Measurements from ENCODE around the gene GPR52. TPM values are rescaled to one million over a fixed set of nuclear protein-coding genes. Genes with fewer than 3 reads are reported as not detected.

The GPR52 gene
- total and polyA plus RNA-seq, 2 donors (not counting 3 experiments of a cell fraction or from before 2014, with no cell fraction given): 0.33 to 2.2 TPM

DNA sequence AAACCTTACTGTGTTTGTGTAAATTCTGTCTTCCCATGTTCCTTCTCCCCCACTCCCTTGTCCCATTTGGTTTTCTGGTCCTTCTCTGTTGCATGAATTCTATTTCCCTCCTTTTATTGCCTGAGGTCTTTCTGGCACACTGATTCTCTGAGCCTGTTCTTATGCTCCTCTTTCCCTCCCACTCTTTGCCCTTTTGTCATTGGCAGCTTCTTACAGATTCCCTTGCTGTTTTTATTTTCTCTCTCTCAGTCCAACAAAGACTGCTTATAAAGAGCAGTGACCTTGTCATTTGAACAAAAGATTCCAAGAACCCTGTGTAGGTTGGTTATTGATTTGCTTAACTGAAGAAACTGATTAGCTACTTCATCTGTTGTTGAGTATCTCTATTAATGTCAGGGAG is 49.7 kb downstream of the GPR52 start:
- dilution Hi-C loops (cut with MboI; ENCODE audit: extremely low pct_ligation_motif_present, low sequenced_read_pairs): no loop called here
- H3K9me3 ChIP-seq (replicated peaks; ENCODE audit: control insufficient read depth, insufficient read depth, low read length): no peaks in the 10 kb centered on the region
- H4K20me1 ChIP-seq (replicated peaks; ENCODE audit: control insufficient read depth, extremely low read depth, insufficient read depth, low read length): no peaks in the 10 kb centered on the region
- no peak overlapping the region for H3K4me2 ChIP-seq (ENCODE audit: insufficient read depth, low read length)
- CTCF ChIA-PET: interaction anchor here (0.8 kb wide), 1 partner anchor 69 kb away, joined by 3 read pairs; no protein-coding TSS in a partner anchor
- DNase-seq (ENCODE audit: low read depth, low spot score): no peak
- no peak overlapping the region for H2AFZ ChIP-seq (ENCODE audit: low read depth, low read length)
- H3K9ac ChIP-seq (replicated peaks; ENCODE audit: extremely low read depth, insufficient read depth, low read length): no peak overlapping the region
- FAIRE-seq: no peak
- H3K27ac ChIP-seq (ENCODE audit: insufficient read depth, low read depth, low read length): no peak overlapping the region
- H3K4me3 ChIP-seq (replicated peaks in 1 of 3; ENCODE audit: insufficient read depth in 1 of 3, low read depth in 1 of 3, low read length in 3 of 3): no peak overlapping the region
- BruUV-seq (replicated peaks): no TSS peak
- no peaks in the 10 kb centered on the region for H3K9me1 ChIP-seq (replicated peaks; ENCODE audit: control insufficient read depth, extremely low read depth, insufficient read depth, low read length)
- POLR2A ChIA-PET: no interaction called here
- no peaks in the 10 kb centered on the region for H3K4me1 ChIP-seq (ENCODE audit: control insufficient read depth, extremely low read depth, insufficient read depth, low read length)
- no peaks in the 10 kb centered on the region for H3K27me3 ChIP-seq (ENCODE audit: control insufficient read depth in 2 of 2, insufficient read depth in 2 of 2, low read length in 2 of 2)
- TF ChIP-seq POLR2A (IDR thresholded peaks at IDR 0.05; ENCODE audit: low read depth, low read length) (no peak), JUN (IDR thresholded peaks at IDR 0.05; ENCODE audit: borderline replicate concordance, insufficient read depth, insufficient read length, low read depth) (no peak), EZH2 (IDR thresholded peaks at IDR 0.05; ENCODE audit: borderline replicate concordance, low read depth, low read length, severe bottlenecking) (no peak), FOS (IDR thresholded peaks at IDR 0.05; ENCODE audit: borderline replicate concordance, insufficient read depth, low read length) (no peak), MYC (IDR thresholded peaks at IDR 0.05; ENCODE audit: low read depth, low read length) (no peak), GATA2 (IDR thresholded peaks at IDR 0.05; ENCODE audit: insufficient read depth, insufficient read length, low read depth, low read length) (no peak), POLR2AphosphoS5 (IDR thresholded peaks at IDR 0.05; ENCODE audit: insufficient read depth, low read depth, low read length) (no peak)
- TF ChIP-seq, protein P1, sequence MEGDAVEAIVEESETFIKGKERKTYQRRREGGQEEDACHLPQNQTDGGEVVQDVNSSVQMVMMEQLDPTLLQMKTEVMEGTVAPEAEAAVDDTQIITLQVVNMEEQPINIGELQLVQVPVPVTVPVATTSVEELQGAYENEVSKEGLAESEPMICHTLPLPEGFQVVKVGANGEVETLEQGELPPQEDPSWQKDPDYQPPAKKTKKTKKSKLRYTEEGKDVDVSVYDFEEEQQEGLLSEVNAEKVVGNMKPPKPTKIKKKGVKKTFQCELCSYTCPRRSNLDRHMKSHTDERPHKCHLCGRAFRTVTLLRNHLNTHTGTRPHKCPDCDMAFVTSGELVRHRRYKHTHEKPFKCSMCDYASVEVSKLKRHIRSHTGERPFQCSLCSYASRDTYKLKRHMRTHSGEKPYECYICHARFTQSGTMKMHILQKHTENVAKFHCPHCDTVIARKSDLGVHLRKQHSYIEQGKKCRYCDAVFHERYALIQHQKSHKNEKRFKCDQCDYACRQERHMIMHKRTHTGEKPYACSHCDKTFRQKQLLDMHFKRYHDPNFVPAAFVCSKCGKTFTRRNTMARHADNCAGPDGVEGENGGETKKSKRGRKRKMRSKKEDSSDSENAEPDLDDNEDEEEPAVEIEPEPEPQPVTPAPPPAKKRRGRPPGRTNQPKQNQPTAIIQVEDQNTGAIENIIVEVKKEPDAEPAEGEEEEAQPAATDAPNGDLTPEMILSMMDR (IDR thresholded peaks at IDR 0.05; ENCODE audit: extremely low read depth in 1 of 2, insufficient read depth in 1 of 2, low read depth in 1 of 2, low read length in 2 of 2): no peak
- TF ChIP-seq, protein P2, sequence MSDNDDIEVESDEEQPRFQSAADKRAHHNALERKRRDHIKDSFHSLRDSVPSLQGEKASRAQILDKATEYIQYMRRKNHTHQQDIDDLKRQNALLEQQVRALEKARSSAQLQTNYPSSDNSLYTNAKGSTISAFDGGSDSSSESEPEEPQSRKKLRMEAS (IDR thresholded peaks at IDR 0.05; ENCODE audit: insufficient read depth, insufficient read length): no peak
- intact Hi-C loops (cut with micrococcal nuclease): no loop called here
- H3K36me3 ChIP-seq (ENCODE audit: control insufficient read depth in 2 of 2, extremely low read depth in 1 of 2, insufficient read depth in 2 of 2, low read length in 2 of 2): no peaks in the 10 kb centered on the region
- no peaks in the 10 kb centered on the region for H3K79me2 ChIP-seq (ENCODE audit: control insufficient read depth, insufficient read depth, low read length)

Measured in endothelial cell of umbilical vein (primary cell).